Gastrocnemius medialis (tissue), 4 donors: ENCODE measurements around the gene RAB4B.

Source experiments
- POLR2A ChIP-seq, 2 donors: fragments of 450-650 bp; IDR thresholded peaks; one replicate each; pipeline ENCODE4 v1.6.1; 2017; ENCODE audit warnings: antibody characterized with exemption in 2 of 2, mild to moderate bottlenecking in 2 of 2, moderate library complexity in 2 of 2
- TF ChIP-seq, protein P1 (sequence below), 5 experiments: fragments of 450-650 bp in 3 of 5; fragments of 200-600 bp in 2 of 5; sonication (generic) in 2 of 5; IDR thresholded peaks in 4 of 5; conservative IDR thresholded peaks in 1 of 5; 1 replicate in 4 of 5; 2 replicates in 1 of 5; pipeline ENCODE4 v1.5.1; 2016 to 2019; ENCODE audit warnings: antibody characterized with exemption in 5 of 5, mild to moderate bottlenecking in 3 of 5, moderate library complexity in 3 of 5

DNA sequence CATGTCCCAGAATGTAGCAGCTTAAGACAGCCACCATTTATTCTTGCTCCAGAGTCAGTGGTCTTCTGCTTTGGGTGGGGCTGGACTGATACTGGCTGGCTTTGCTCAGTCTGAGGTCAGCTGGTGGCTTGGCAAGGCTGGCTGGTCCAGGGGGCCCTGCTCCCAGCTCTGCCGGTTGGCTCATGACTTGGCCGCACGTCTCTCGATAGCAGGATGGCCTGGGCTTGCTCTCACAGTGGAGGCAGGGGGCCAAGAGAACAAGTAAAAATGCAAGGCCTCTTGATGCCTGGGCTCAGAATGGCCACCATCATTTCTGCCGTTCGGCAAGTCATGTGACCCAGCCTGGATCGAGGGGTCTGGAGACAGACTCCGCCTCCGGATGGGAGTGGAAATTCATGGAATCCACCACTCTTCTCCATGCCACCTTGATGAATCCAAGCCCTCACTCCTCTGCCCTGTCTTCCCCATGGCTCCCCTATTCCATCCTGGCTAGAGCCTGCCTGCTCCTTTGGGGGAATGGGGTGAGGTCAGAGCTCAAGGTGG, 40.9 kb upstream of the RAB4B start:
- TF ChIP-seq, protein P1, sequence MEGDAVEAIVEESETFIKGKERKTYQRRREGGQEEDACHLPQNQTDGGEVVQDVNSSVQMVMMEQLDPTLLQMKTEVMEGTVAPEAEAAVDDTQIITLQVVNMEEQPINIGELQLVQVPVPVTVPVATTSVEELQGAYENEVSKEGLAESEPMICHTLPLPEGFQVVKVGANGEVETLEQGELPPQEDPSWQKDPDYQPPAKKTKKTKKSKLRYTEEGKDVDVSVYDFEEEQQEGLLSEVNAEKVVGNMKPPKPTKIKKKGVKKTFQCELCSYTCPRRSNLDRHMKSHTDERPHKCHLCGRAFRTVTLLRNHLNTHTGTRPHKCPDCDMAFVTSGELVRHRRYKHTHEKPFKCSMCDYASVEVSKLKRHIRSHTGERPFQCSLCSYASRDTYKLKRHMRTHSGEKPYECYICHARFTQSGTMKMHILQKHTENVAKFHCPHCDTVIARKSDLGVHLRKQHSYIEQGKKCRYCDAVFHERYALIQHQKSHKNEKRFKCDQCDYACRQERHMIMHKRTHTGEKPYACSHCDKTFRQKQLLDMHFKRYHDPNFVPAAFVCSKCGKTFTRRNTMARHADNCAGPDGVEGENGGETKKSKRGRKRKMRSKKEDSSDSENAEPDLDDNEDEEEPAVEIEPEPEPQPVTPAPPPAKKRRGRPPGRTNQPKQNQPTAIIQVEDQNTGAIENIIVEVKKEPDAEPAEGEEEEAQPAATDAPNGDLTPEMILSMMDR (IDR thresholded peaks at IDR 0.05 in 4 of 5, conservative IDR thresholded peaks at IDR 0.05 in 1 of 5) = no peak
- no peak for TF ChIP-seq POLR2A (IDR thresholded peaks at IDR 0.05)
